Progenitor cell of endocrine pancreas (in vitro differentiated cells): ENCODE data around the gene LRP2. TPM values are rescaled to one million over a fixed set of nuclear protein-coding genes. Genes with fewer than 3 reads are reported as not detected.
A peak's percentile ranks its signal among the peaks of the same experiment; 100 is the strongest.

Experiments used
- DNase-seq: peaks from one replicate; pipeline ENCODE4 v3.0.0; 2021; ENCODE audit warnings: low spot score; ENCODE audit not compliant: unreplicated experiment
- H3K27ac Mint-ChIP-seq: 2 replicates; pipeline ENCODE4 v1.8.0; 2021; ENCODE audit warnings: mild to moderate bottlenecking, moderate library complexity, mixed read lengths
- H3K27me3 Mint-ChIP-seq: 2 replicates; pipeline ENCODE4 v1.8.0; 2021; ENCODE audit warnings: mixed read lengths
- H3K36me3 Mint-ChIP-seq: 2 replicates; pipeline ENCODE4 v1.8.0; 2022; ENCODE audit warnings: mixed read lengths; ENCODE audit not compliant: insufficient read depth
- H3K4me1 Mint-ChIP-seq: 2 replicates; pipeline ENCODE4 v1.8.0; 2021; ENCODE audit warnings: low read depth, mixed read lengths
- H3K4me3 Mint-ChIP-seq: 2 replicates; pipeline ENCODE4 v1.8.0; 2021; ENCODE audit warnings: low read depth, mild to moderate bottlenecking, moderate library complexity, mixed read lengths
- H3K9me3 Mint-ChIP-seq: 2 replicates; pipeline ENCODE4 v1.8.0; 2021; ENCODE audit warnings: low read depth, mixed read lengths
- total RNA-seq: library from RNA; stranded (reverse); gene quantifications from 2 replicates; pipeline ENCODE4 v1.2.1, GENCODE V29; 2021
- TF ChIP-seq, protein P1 (sequence below): fragments of 200-600 bp; sonication (generic); IDR thresholded peaks from one replicate; pipeline ENCODE4 v1.5.0; 2021; ENCODE audit warnings: antibody characterized with exemption, mild to moderate bottlenecking; ENCODE audit not compliant: unreplicated experiment

Gene LRP2
- total RNA-seq, 1 donor from 2014 or later = 44.4 TPM

DNA sequence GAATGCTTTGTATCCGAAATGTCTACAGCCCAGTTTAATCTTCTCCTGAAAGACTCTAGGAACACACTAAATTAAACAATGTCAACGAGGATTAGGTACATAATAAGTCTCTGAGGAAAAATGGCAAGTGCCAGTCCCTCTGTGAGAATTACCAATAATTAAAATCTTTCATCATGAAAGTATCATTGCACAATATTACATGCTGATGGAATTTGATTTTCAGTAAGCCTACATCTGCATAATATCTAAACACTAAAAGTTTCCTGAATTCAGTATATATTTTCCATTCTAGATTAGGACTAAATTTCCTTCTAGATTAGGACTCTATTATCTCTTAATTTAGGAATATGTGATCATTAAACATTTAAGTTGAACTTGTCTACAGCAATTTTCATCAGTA lies 132.1 kb downstream of the LRP2 start:
- TF ChIP-seq, protein P1, sequence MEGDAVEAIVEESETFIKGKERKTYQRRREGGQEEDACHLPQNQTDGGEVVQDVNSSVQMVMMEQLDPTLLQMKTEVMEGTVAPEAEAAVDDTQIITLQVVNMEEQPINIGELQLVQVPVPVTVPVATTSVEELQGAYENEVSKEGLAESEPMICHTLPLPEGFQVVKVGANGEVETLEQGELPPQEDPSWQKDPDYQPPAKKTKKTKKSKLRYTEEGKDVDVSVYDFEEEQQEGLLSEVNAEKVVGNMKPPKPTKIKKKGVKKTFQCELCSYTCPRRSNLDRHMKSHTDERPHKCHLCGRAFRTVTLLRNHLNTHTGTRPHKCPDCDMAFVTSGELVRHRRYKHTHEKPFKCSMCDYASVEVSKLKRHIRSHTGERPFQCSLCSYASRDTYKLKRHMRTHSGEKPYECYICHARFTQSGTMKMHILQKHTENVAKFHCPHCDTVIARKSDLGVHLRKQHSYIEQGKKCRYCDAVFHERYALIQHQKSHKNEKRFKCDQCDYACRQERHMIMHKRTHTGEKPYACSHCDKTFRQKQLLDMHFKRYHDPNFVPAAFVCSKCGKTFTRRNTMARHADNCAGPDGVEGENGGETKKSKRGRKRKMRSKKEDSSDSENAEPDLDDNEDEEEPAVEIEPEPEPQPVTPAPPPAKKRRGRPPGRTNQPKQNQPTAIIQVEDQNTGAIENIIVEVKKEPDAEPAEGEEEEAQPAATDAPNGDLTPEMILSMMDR = no peak
- H3K27me3 Mint-ChIP-seq = peaks cover 11% of the 10 kb centered on the region
- peaks cover 42% of the 10 kb centered on the region for H3K4me1 Mint-ChIP-seq
- H3K36me3 Mint-ChIP-seq = peaks cover 20% of the 10 kb centered on the region
- H3K9me3 Mint-ChIP-seq = no peaks in the 10 kb centered on the region
- H3K4me3 Mint-ChIP-seq = no peak overlapping the region
- DNase-seq = no peak
- H3K27ac Mint-ChIP-seq = peak overlapping the region; percentile 19

DNA sequence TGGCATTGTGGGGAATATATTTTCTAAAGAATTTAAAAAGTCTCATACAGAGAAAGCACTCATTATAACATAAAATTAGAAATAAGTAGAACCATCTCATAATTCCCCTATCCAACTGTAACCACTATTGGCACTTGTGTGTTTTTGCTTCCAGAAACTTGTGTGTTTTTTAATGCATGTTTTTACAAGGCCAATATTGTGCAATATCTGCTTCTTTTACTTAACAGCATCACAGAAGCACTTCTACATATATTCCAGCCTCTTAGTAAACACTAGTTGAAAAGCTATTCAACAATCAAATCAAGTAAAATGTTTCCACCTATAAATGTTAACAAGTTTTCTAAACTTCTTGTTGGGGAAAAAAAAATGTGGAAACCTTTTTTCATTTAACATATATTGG lies 132.7 kb downstream of the LRP2 start:
- DNase-seq = no peak
- Mint-ChIP-seq H3K27me3 (peaks cover 11% of the 10 kb centered on the region), H3K4me1 (peaks cover 44% of the 10 kb centered on the region), H3K4me3 (no peak overlapping the region), H3K36me3 (peaks cover 22% of the 10 kb centered on the region), H3K27ac (peak overlapping the region; percentile 19), H3K9me3 (no peaks in the 10 kb centered on the region)
- TF ChIP-seq, protein P1 = no peak

DNA sequence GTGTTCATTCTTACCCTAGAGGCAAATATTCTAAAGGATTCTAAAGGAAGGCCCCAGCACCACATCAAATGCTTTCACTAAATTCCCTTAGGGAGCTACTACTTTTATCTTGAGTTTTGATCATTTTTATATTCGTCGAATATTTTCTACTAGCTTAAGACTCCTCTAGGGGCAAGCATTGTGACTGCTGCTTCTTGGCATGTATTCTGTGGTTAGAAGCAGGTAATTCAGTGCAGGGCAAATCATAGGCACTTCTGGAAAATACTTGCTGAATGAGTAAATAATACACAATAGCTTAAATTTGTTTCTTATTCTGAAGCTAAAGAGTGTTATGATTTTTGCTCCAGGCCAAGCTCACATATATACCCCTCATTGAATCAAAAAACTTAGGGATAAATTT lies 136.4 kb downstream of the LRP2 start:
- Mint-ChIP-seq H3K27me3 (no peaks in the 10 kb centered on the region), H3K4me3 (no peak overlapping the region), H3K36me3 (peaks cover 6% of the 10 kb centered on the region), H3K27ac (no peak overlapping the region), H3K4me1 (peaks cover 38% of the 10 kb centered on the region), H3K9me3 (no peaks in the 10 kb centered on the region)
- TF ChIP-seq, protein P1 = no peak
- DNase-seq = no peak

DNA sequence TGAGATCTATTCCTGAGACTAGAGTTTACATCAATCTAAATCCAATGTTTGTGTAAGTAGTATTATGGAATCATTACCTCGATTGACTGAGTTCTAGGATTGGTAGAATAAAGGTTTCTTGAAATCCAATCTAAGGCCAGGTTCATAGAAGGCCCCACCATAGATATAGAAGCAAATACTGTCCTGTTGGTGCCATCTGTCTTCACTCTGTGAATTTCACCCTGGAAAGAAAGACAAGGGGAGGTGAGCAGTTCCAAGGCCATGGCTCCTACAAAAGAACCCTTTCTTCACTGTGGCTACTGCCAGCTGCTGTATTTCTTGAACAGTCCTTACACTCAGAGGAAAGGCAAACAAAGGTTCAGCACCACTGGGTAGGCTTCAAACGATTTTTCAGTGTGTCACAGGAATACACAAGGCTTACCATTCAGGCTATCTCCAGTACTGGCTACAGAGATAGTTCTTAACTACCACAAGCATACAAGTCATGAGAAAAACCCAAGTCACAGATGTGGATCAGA lies 137.0 kb downstream of the LRP2 start:
- no peak for DNase-seq
- Mint-ChIP-seq H3K9me3 (no peaks in the 10 kb centered on the region), H3K4me1 (peaks cover 36% of the 10 kb centered on the region), H3K27me3 (no peaks in the 10 kb centered on the region), H3K36me3 (peaks cover 8% of the 10 kb centered on the region), H3K27ac (peak overlapping the region; percentile 56), H3K4me3 (no peak overlapping the region)
- TF ChIP-seq, protein P1 = no peak

DNA sequence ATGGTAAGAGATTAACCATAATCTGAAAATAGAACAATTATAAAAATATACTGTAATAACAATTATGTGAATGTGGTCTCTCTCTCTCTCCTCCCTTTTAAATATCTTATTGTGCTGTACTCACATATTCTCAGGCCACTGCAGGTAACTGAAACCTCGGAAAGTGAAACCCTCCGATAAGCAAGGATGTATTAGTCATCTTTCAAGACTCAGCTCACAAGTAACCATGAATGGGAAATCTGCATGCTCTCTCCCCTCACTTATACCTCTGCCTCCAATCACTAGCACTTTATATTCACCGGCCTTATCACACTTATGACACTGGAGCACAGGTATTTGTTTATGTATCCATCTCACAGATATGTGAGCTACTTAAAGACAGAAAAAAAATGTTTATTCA lies 139.7 kb downstream of the LRP2 start:
- H3K27me3 Mint-ChIP-seq = no peaks in the 10 kb centered on the region
- DNase-seq = no peak
- TF ChIP-seq, protein P1 = no peak
- H3K4me3 Mint-ChIP-seq = no peak overlapping the region
- H3K36me3 Mint-ChIP-seq = peaks cover 13% of the 10 kb centered on the region
- no peaks in the 10 kb centered on the region for H3K9me3 Mint-ChIP-seq
- peaks cover 13% of the 10 kb centered on the region for H3K4me1 Mint-ChIP-seq
- H3K27ac Mint-ChIP-seq = no peak overlapping the region
